CD4-positive, alpha-beta T cell treated with Interleukin-6 for 4 hours (primary cell): Measurements from ENCODE around the gene NEK4.

Experiments
- DNase-seq: peaks from one replicate; pipeline ENCODE4 v3.0.0-alpha.2; 2020; ENCODE audit warnings: mixed read lengths

NEK4 gene

GRCh38 chr3:52770496-52771333 lies at the start of gene NEK4:
NEK4 (minus strand) TSS chr3:52770940; CDS start chr3:52770746, 194 bp downstream.
- DNase-seq, result peak; percentile 90

- no peak for DNase-seq
These were observed 49.2 kb upstream of the NEK4 start for GRCh38 chr3:52819936-52820335.

- DNase-seq, result no peak
These were observed 47.1 kb upstream of the NEK4 start for GRCh38 chr3:52817860-52818259.

GRCh38 chr3:52817221-52817620 lies 46.5 kb upstream of the NEK4 start:
- DNase-seq, result no peak

- DNase-seq, result no peak
These were observed 45.9 kb upstream of the NEK4 start for GRCh38 chr3:52816654-52817053.

GRCh38 chr3:52816199-52816598 lies 45.5 kb upstream of the NEK4 start:
- no peak for DNase-seq

- DNase-seq, result no peak
These were observed 43.1 kb upstream of the NEK4 start for GRCh38 chr3:52813810-52814209.

- no peak for DNase-seq
These were observed 40.8 kb upstream of the NEK4 start for GRCh38 chr3:52811452-52812011.

- DNase-seq, result no peak
These were observed 40.2 kb upstream of the NEK4 start for GRCh38 chr3:52810923-52811322.

- DNase-seq, result no peak
These were observed 39.1 kb upstream of the NEK4 start for GRCh38 chr3:52809662-52810377.

GRCh38 chr3:52809149-52809548 lies 38.4 kb upstream of the NEK4 start:
- DNase-seq, result no peak

- DNase-seq, result no peak
These were observed 34.7 kb upstream of the NEK4 start for GRCh38 chr3:52805270-52806039.

GRCh38 chr3:52801839-52802238 lies 31.1 kb upstream of the NEK4 start:
- no peak for DNase-seq

GRCh38 chr3:52800079-52800478 lies 29.3 kb upstream of the NEK4 start:
- no peak for DNase-seq

- DNase-seq, result peak; percentile 18
These were observed 28.3 kb upstream of the NEK4 start for GRCh38 chr3:52798978-52799476.

GRCh38 chr3:52798376-52798977 lies 27.7 kb upstream of the NEK4 start:
- no peak for DNase-seq

GRCh38 chr3:52796411-52796810 lies 25.7 kb upstream of the NEK4 start:
- DNase-seq, result no peak

GRCh38 chr3:52795298-52795900 lies 24.7 kb upstream of the NEK4 start:
- DNase-seq, result no peak

GRCh38 chr3:52794612-52795099 lies 23.9 kb upstream of the NEK4 start, which contains the start of gene ITIH3:
ITIH3 (plus strand) TSS chr3:52794796; CDS start chr3:52794804, 8 bp downstream.
- DNase-seq, result no peak

GRCh38 chr3:52793702-52794611 lies 23.2 kb upstream of the NEK4 start:
- no peak for DNase-seq
